Adrenal gland (tissue), 12 donors: Measurements from ENCODE around the gene PDGFRB. TPM values are rescaled to one million over a fixed set of nuclear protein-coding genes. Genes with fewer than 3 reads are reported as not detected.

Experiments
- DNase-seq, 7 donors: peaks; one replicate each; pipeline ENCODE4 v3.0.0-alpha.2; 2019 to 2020
- H3K27ac ChIP-seq, 5 donors: fragments of 200-600 bp; sonication (generic) in 4 of 5; 1 replicate in 3 of 5; 2 replicates in 2 of 5; pipeline versions ENCODE4 v1.5.1 to v1.8.0; 2016 to 2020; ENCODE audit warnings: mild to moderate bottlenecking in 1 of 5
- H3K27me3 ChIP-seq: fragments of 200-600 bp; 2 replicates; pipeline ENCODE4 v1.8.0; 2021
- H3K36me3 ChIP-seq, 2 donors: fragments of 200-600 bp; replicated peaks in 1 of 2; 1 replicate in 1 of 2; 2 replicates in 1 of 2; pipeline versions ENCODE4 v1.5.1 to v1.8.0; 2018 to 2022
- H3K4me1 ChIP-seq, 2 donors: fragments of 200-600 bp; replicated peaks in 1 of 2; 1 replicate in 1 of 2; 2 replicates in 1 of 2; pipeline versions ENCODE4 v1.5.1 to v1.8.0; 2018 to 2021
- H3K4me3 ChIP-seq, 4 donors: fragments of 200-600 bp; sonication (generic) in 3 of 4; one replicate each; pipeline ENCODE4 v1.5.1; 2016 to 2018
- H3K9me3 ChIP-seq, 3 donors: fragments of 200-600 bp; sonication (generic) in 1 of 3; replicated peaks in 1 of 3; 1 replicate in 2 of 3; 2 replicates in 1 of 3; pipeline versions ENCODE4 v1.5.1 to v1.8.0; 2016 to 2021
- CTCF ChIP-seq, 6 experiments: fragments of 450-650 bp in 4 of 6; fragments of 200-600 bp in 2 of 6; sonication (generic) in 1 of 6; IDR thresholded peaks; 1 replicate in 5 of 6; 2 replicates in 1 of 6; pipeline versions ENCODE4 v1.5.1 to v1.8.0; 2016 to 2021; ENCODE audit warnings: antibody characterized with exemption in 6 of 6, mild to moderate bottlenecking in 2 of 6, moderate library complexity in 1 of 6
- POLR2A ChIP-seq, 2 donors: fragments of 450-650 bp; IDR thresholded peaks; one replicate each; pipeline ENCODE4 v1.6.1; 2017; ENCODE audit warnings: antibody characterized with exemption in 2 of 2, mild to moderate bottlenecking in 2 of 2, moderate library complexity in 1 of 2
- WGBS, 4 donors: extraction: QIAGEN DNeasy Blood & Tissue Kit in 2 of 4; methylation state at CpG; one replicate each; pipeline versions ENCODE4 v1.1.5 to v1.1.7; 2013 to 2017; 5-methylcytosine and 5-hydroxymethylcytosine counted together
- intact Hi-C, 2 donors: fragments of 100-400 bp; cut with DNase I; formaldehyde crosslinking; loops; one replicate each; pipeline versions ENCODE4 v1.14.1 to v1.15.0; 2022 to 2023
- polyA plus RNA-seq, 3 donors: library from polyadenylated mRNA; stranded (reverse); fragments of 200-250 nt in 2 of 3; fragments of 350-450 nt in 1 of 3; fragmentation: Illumina TruSeq in 1 of 3; extraction: RNeasy Lipid Tissue Mini Kit (QIAGEN cat#74804) in 1 of 3; gene quantifications; one replicate each; pipeline ENCODE4 v1.2.3, GENCODE V29; 2013 to 2014
- total RNA-seq, 9 donors: library from RNA; depleted of rRNA in 4 of 9; stranded (reverse); fragments of >200 nt in 4 of 9; fragments of 120-200 nt in 1 of 9; fragmentation: NEBNext Ultra II Directional in 1 of 9; extraction: Animal tissue kit (Norgen Biotek cat#: 25700) in 1 of 9; gene quantifications; one replicate each; pipeline versions ENCODE4 v1.1.0 to v1.2.4, GENCODE V29; 2013 to 2023
- donor health status: healthy with polysubstance abuse.
- donor health status: Bipolar disorder and iron deficiency.
- donor health status: DM: yes; HTN: yes; CAD: no.
- donor health status: DM: no; HTN: no; CAD: no.
- donor health status: DM: no; HTN: no; CAD: no.
- donor health status: DM: yes; HTN: yes; CAD: no.

Gene PDGFRB
- total and polyA plus RNA-seq, 12 donors = 21.3 to 188 (median 73.1) TPM

- WGBS, 4 donors = 76 to 89% (median 85%) methylated on average over 5 to 7 of the region's 7 CpGs
- intact Hi-C loops = loop anchor here in 1 of 2 donors (5.0 kb wide), 1 partner anchor 274 kb away; no protein-coding TSS in a partner anchor
- Histone ChIP-seq H3K27me3 (no peaks in the 10 kb centered on the region), H3K4me1 (peaks cover 0 to 8% of the 10 kb centered on the region in 2 donors), H3K4me3 (no peak overlapping the region), H3K27ac (no peak overlapping the region), H3K9me3 (no peaks in the 10 kb centered on the region), H3K36me3 (no peaks in the 10 kb centered on the region)
- peak in 3 of 7 donors; percentile 35 to 53 (median 39) for DNase-seq
- no peak for TF ChIP-seq POLR2A (IDR thresholded peaks at IDR 0.05)
- TF ChIP-seq CTCF (IDR thresholded peaks at IDR 0.05) = no peak
Observed at GRCh38 chr5:150105928-150106615, 49.6 kb downstream of the PDGFRB start.

- Histone ChIP-seq H3K9me3 (no peaks in the 10 kb centered on the region), H3K27me3 (no peaks in the 10 kb centered on the region), H3K27ac (no peak overlapping the region), H3K36me3 (no peaks in the 10 kb centered on the region), H3K4me3 (no peak overlapping the region), H3K4me1 (peaks cover 0 to 8% of the 10 kb centered on the region in 2 donors)
- no peak for TF ChIP-seq POLR2A (IDR thresholded peaks at IDR 0.05)
- TF ChIP-seq CTCF (IDR thresholded peaks at IDR 0.05) = no peak
- intact Hi-C loops = no loop called here
- no peak for DNase-seq
- WGBS, 4 donors = 86 to 92% (median 90%) methylated on average over 2 of the region's 2 CpGs
Observed at GRCh38 chr5:150104550-150104870, 51.1 kb downstream of the PDGFRB start.

GRCh38 chr5:150103678-150104549 is 51.7 kb downstream of the PDGFRB start:
- H3K36me3 ChIP-seq = no peaks in the 10 kb centered on the region
- H3K4me3 ChIP-seq = no peak overlapping the region
- peak in 3 of 7 donors; percentile 14 to 49 (median 22) for DNase-seq
- no peaks in the 10 kb centered on the region for H3K27me3 ChIP-seq
- no peaks in the 10 kb centered on the region for H3K9me3 ChIP-seq
- TF ChIP-seq POLR2A (IDR thresholded peaks at IDR 0.05) = no peak
- TF ChIP-seq CTCF (IDR thresholded peaks at IDR 0.05) = no peak
- H3K27ac ChIP-seq = no peak overlapping the region
- 68 to 92% (median 80%) methylated on average over 3 to 5 of the region's 5 CpGs for WGBS, 4 donors
- intact Hi-C loops = no loop called here
- peaks cover 0 to 8% of the 10 kb centered on the region in 2 donors for H3K4me1 ChIP-seq

GRCh38 chr5:150101023-150101422 is 54.6 kb downstream of the PDGFRB start:
- no peaks in the 10 kb centered on the region for H3K27me3 ChIP-seq
- no peak overlapping the region for H3K27ac ChIP-seq
- H3K4me1 ChIP-seq = no peaks in the 10 kb centered on the region
- TF ChIP-seq POLR2A (IDR thresholded peaks at IDR 0.05) = no peak
- TF ChIP-seq CTCF (IDR thresholded peaks at IDR 0.05) = no peak
- H3K36me3 ChIP-seq = no peaks in the 10 kb centered on the region
- 75 to 91% (median 83%) methylated on average over 6 of the region's 6 CpGs for WGBS, 4 donors
- H3K9me3 ChIP-seq = no peaks in the 10 kb centered on the region
- DNase-seq = peak in 1 of 7 donors; percentile 13
- no peak overlapping the region for H3K4me3 ChIP-seq
- intact Hi-C loops = no loop called here
